PC-9 (cell line): ENCODE data around the gene TMEM271. TPM values are rescaled to one million over a fixed set of nuclear protein-coding genes. Genes with fewer than 3 reads are reported as not detected.

Experiments used
- BruUV-seq: library from RNA; stranded (reverse); fragments of 400-500 nt; replicated peaks from 2 replicates; lab custom pipeline; 2021; lab: Mats Ljungman, UMichigan
- CTCF ChIA-PET: fragments of 300-600 bp; sonication (Branson Sonifier 250); formaldehyde crosslinking; loops from one replicate; lab custom pipeline; 2022; ENCODE audit warnings: antibody characterized with exemption; lab: Charles Lee
- POLR2A ChIA-PET: fragments of 300-600 bp; sonication (Branson Sonifier 250); formaldehyde crosslinking; loops from one replicate; lab custom pipeline; 2022; ENCODE audit warnings: antibody characterized with exemption; ENCODE audit not compliant: unreplicated experiment; lab: Charles Lee
- DNase-seq, 2 experiments: peaks; one replicate each; pipeline versions ENCODE4 v3.0.0 to v3.0.0-alpha.2; 2015 to 2022; ENCODE audit warnings: mixed read lengths in 1 of 2
- H2AFZ ChIP-seq: fragments of 200-600 bp; sonication (generic); 2 replicates; pipeline ENCODE4 v1.8.1; 2017; ENCODE audit warnings: antibody characterized with exemption
- H3F3A ChIP-seq: fragments of 200-600 bp; sonication (generic); 2 replicates; pipeline ENCODE4 v1.8.1; 2017; ENCODE audit warnings: antibody characterized with exemption, mild to moderate bottlenecking, low read depth; ENCODE audit not compliant: insufficient read depth
- H3K27ac ChIP-seq: fragments of 200-600 bp; sonication (generic); 2 replicates; pipeline ENCODE4 v1.6.1; 2016; ENCODE audit warnings: mixed run types
- H3K27me3 ChIP-seq: fragments of 200-600 bp; sonication (generic); 2 replicates; pipeline ENCODE4 v1.6.1; 2016; ENCODE audit warnings: low read depth, mixed run types; ENCODE audit not compliant: insufficient read depth
- H3K36me3 ChIP-seq: fragments of 200-600 bp; sonication (generic); 2 replicates; pipeline ENCODE4 v1.6.1; 2016; ENCODE audit warnings: low read depth, mixed run types
- H3K4me1 ChIP-seq: fragments of 200-600 bp; sonication (generic); replicated peaks from 2 replicates; pipeline ENCODE4 v1.6.1; 2016; ENCODE audit warnings: mixed run types; ENCODE audit not compliant: insufficient read depth
- H3K4me2 ChIP-seq: fragments of 200-600 bp; sonication (generic); 2 replicates; pipeline ENCODE4 v1.6.1; 2017; ENCODE audit warnings: mixed run types
- H3K4me3 ChIP-seq: fragments of 200-600 bp; sonication (generic); 2 replicates; pipeline ENCODE4 v1.6.1; 2016; ENCODE audit warnings: mixed run types
- H3K79me2 ChIP-seq: fragments of 200-600 bp; sonication (generic); 2 replicates; pipeline ENCODE4 v1.6.1; 2017; ENCODE audit warnings: low read depth, mixed run types
- H3K9me2 ChIP-seq: fragments of 200-600 bp; sonication (generic); 2 replicates; pipeline ENCODE4 v1.8.1; 2017; ENCODE audit warnings: mild to moderate bottlenecking; ENCODE audit not compliant: insufficient read depth
- H3K9me3 ChIP-seq: fragments of 200-600 bp; sonication (generic); 2 replicates; pipeline ENCODE4 v1.8.1; 2016; ENCODE audit warnings: low read depth; ENCODE audit not compliant: insufficient read depth
- H4K20me1 ChIP-seq: fragments of 200-600 bp; sonication (generic); 2 replicates; pipeline ENCODE4 v1.8.1; 2017; ENCODE audit not compliant: insufficient read depth
- CTCF ChIP-seq: fragments of 200-600 bp; sonication (generic); conservative IDR thresholded peaks from 2 replicates; pipeline ENCODE4 v1.6.1; 2017; ENCODE audit warnings: mixed run types, antibody characterized with exemption, mild to moderate bottlenecking, moderate library complexity
- EZH2 ChIP-seq: fragments of 200-600 bp; sonication (generic); IDR thresholded peaks from 2 replicates; pipeline ENCODE4 v1.8.0; 2017; ENCODE audit warnings: antibody characterized with exemption, low read depth
- intact Hi-C: fragments of 100-400 bp; cut with micrococcal nuclease; formaldehyde crosslinking; loops from one replicate; pipeline ENCODE4 v1.10.0; 2022; ENCODE audit not compliant: unreplicated experiment
- total RNA-seq: library from RNA; stranded (reverse); gene quantifications from 2 replicates; pipeline ENCODE4 v1.2.3, GENCODE V29; 2021

TMEM271 gene
- total RNA-seq, 1 experiment from 2014 or later, result not detected

- Histone ChIP-seq H2AFZ (no peak overlapping the region), H3K36me3 (no peaks in the 10 kb centered on the region), H3K27ac (no peak overlapping the region), H4K20me1 (no peaks in the 10 kb centered on the region), H3K4me1 (peaks cover 10% of the 10 kb centered on the region; the same call in 1 of the 2 replicates), H3K9me3 (no peaks in the 10 kb centered on the region), H3K27me3 (peaks cover 44% of the 10 kb centered on the region), H3K79me2 (no peaks in the 10 kb centered on the region), H3K4me3 (no peak overlapping the region), H3F3A (no peaks in the 10 kb centered on the region), H3K4me2 (peak overlapping the region; percentile 18; the same call in 1 of the 2 replicates), H3K9me2 (no peaks in the 10 kb centered on the region)
- TF ChIP-seq EZH2 (no peak), CTCF (no peak)
- BruUV-seq, result no TSS peak
- CTCF ChIA-PET, result interaction anchor here (0.5 kb wide), 1 partner anchor 425 kb away, joined by 3 read pairs; the partner anchor contains the start of gene IDUA
- POLR2A ChIA-PET, result no interaction called here
- intact Hi-C loops, result no loop called here
- DNase-seq, result no peak
Measured at GRCh38 chr4:561426-561825, 14.7 kb downstream of the TMEM271 start.

GRCh38 chr4:560731-561291 lies 15.3 kb downstream of the TMEM271 start:
- peak overlapping the region; percentile 18; the same call in 1 of the 2 replicates for H3K4me2 ChIP-seq
- H3K9me3 ChIP-seq, result no peaks in the 10 kb centered on the region
- BruUV-seq, result no TSS peak
- H2AFZ ChIP-seq, result no peak overlapping the region
- H3K27ac ChIP-seq, result no peak overlapping the region
- TF ChIP-seq EZH2, result no peak
- TF ChIP-seq CTCF, result no peak
- ChIA-PET POLR2A (no interaction called here), CTCF (interaction anchor here (0.5 kb wide), 1 partner anchor 426 kb away, joined by 3 read pairs; the partner anchor contains the start of gene IDUA)
- H3K9me2 ChIP-seq, result no peaks in the 10 kb centered on the region
- intact Hi-C loops, result no loop called here
- H3K4me3 ChIP-seq, result no peak overlapping the region
- no peaks in the 10 kb centered on the region for H4K20me1 ChIP-seq
- no peaks in the 10 kb centered on the region for H3K36me3 ChIP-seq
- peaks cover 48% of the 10 kb centered on the region for H3K27me3 ChIP-seq
- H3K79me2 ChIP-seq, result no peaks in the 10 kb centered on the region
- DNase-seq, result peak in 1 of 2 experiments; percentile 14
- no peaks in the 10 kb centered on the region for H3F3A ChIP-seq
- peaks cover 10% of the 10 kb centered on the region; the same call in 1 of the 2 replicates for H3K4me1 ChIP-seq

- H4K20me1 ChIP-seq, result no peaks in the 10 kb centered on the region
- H3K4me1 ChIP-seq, result peaks cover 10% of the 10 kb centered on the region; the same call in 1 of the 2 replicates
- intact Hi-C loops, result no loop called here
- H3K4me2 ChIP-seq, result no peak overlapping the region
- H2AFZ ChIP-seq, result no peak overlapping the region
- ChIA-PET CTCF (no interaction called here), POLR2A (no interaction called here)
- BruUV-seq, result no TSS peak
- H3F3A ChIP-seq, result no peaks in the 10 kb centered on the region
- DNase-seq, result no peak
- H3K27ac ChIP-seq, result no peak overlapping the region
- H3K79me2 ChIP-seq, result no peaks in the 10 kb centered on the region
- no peaks in the 10 kb centered on the region for H3K9me2 ChIP-seq
- no peak for TF ChIP-seq CTCF
- TF ChIP-seq EZH2, result no peak
- H3K36me3 ChIP-seq, result no peaks in the 10 kb centered on the region
- H3K27me3 ChIP-seq, result peaks cover 48% of the 10 kb centered on the region
- no peaks in the 10 kb centered on the region for H3K9me3 ChIP-seq
- H3K4me3 ChIP-seq, result no peak overlapping the region
Measured at GRCh38 chr4:560061-560460, 16.0 kb downstream of the TMEM271 start.
